H1 (cell line): ENCODE results near the gene STK40. TPM values are rescaled to one million over a fixed set of nuclear protein-coding genes. Genes with fewer than 3 reads are reported as not detected.

ENCODE experiments used
- polyA plus RNA-seq, 7 experiments: library from polyadenylated mRNA; depleted of rRNA in 3 of 7; stranded (reverse) in 5 of 7; unstranded in 2 of 7; fragments of >200 nt in 5 of 7; fragments of 200-250 nt in 2 of 7; gene quantifications; 1 replicate in 5 of 7; 2 replicates in 1 of 7; 4 replicates in 1 of 7; pipeline versions ENCODE4 v1.2.1 to v1.2.3, GENCODE V29; 2011 to 2013; ENCODE audit warnings: missing spikeins in 2 of 7, mixed read lengths in 2 of 7
- small RNA-seq: library from polyadenylated mRNA; stranded (forward); fragments of <200 nt; extraction: miRNeasy Mini kit (QIAGEN cat#:217004); gene quantifications from one replicate; pipeline ENCODE3, GENCODE V24; 2013; ENCODE audit not compliant: insufficient read depth
- total RNA-seq: library from RNA; stranded (reverse); fragmentation: NEBNext Ultra II Directional; extraction: Animal tissue kit (Norgen Biotek cat#: 25700); gene quantifications from 2 replicates; pipeline ENCODE4 v1.2.1, GENCODE V29; 2021

STK40 gene
- total and polyA plus RNA-seq, 2 of the 8 experiments (the other 6 are each of a cell fraction or from before 2014, with no cell fraction given) = 13.6 to 28.6 TPM

Small RNAs within 50 kb of the gene (small RNA-seq; reads per million reads assigned to genes)
- gene RNU4-27P (not detected), gene SNORA63C (not detected)

Other genes with a start within 250 kb of the STK40 start
- gene TRAPPC3, start 236.4 kb downstream of the STK40 start, total RNA-seq = 42.0 and 47.8 TPM in 2 replicates
- gene TRAPPC3, start 236.4 kb downstream of the STK40 start, polyA plus RNA-seq (2011; rRNA removed) = 36.1 and 51.0 TPM in 2 replicates
- 52.4 and 55.1 TPM in 2 replicates for gene MAP7D1, start 229.8 kb downstream of the STK40 start, total RNA-seq
- gene MAP7D1, start 229.8 kb downstream of the STK40 start, polyA plus RNA-seq (2011; rRNA removed) = 18.2 and 24.8 TPM in 2 replicates
- 183 TPM in 2 replicates for gene THRAP3, start 161.5 kb downstream of the STK40 start, total RNA-seq
- 36.0 and 40.2 TPM in 2 replicates for gene THRAP3, start 161.5 kb downstream of the STK40 start, polyA plus RNA-seq (2011; rRNA removed)
- 8.6 and 9.8 TPM in 2 replicates for gene SH3D21, start 79.6 kb downstream of the STK40 start, total RNA-seq
- 3.4 and 5.1 TPM in 2 replicates for gene SH3D21, start 79.6 kb downstream of the STK40 start, polyA plus RNA-seq (2011; rRNA removed)
- 10.0 and 10.3 TPM in 2 replicates for gene EVA1B, start 62.3 kb downstream of the STK40 start, total RNA-seq
- 19.9 and 23.8 TPM in 2 replicates for gene EVA1B, start 62.3 kb downstream of the STK40 start, polyA plus RNA-seq (2011; rRNA removed)
- 59.1 and 59.5 TPM in 2 replicates for gene LSM10, start 12.0 kb upstream of the STK40 start, total RNA-seq
- 127 and 140 TPM in 2 replicates for gene LSM10, start 12.0 kb upstream of the STK40 start, polyA plus RNA-seq (2011; rRNA removed)
- 1.4 and 1.8 TPM in 2 replicates for gene OSCP1, start 64.5 kb upstream of the STK40 start, total RNA-seq
- gene OSCP1, start 64.5 kb upstream of the STK40 start, polyA plus RNA-seq (2011; rRNA removed) = 3.2 and 3.3 TPM in 2 replicates
- gene MRPS15, start 78.5 kb upstream of the STK40 start, total RNA-seq = 129 and 130 TPM in 2 replicates
- gene MRPS15, start 78.5 kb upstream of the STK40 start, polyA plus RNA-seq (2011; rRNA removed) = 53.0 and 53.6 TPM in 2 replicates
- gene CSF3R, start 97.0 kb upstream of the STK40 start, total RNA-seq = not detected in 2 replicates
- not detected in 2 replicates for gene CSF3R, start 97.0 kb upstream of the STK40 start, polyA plus RNA-seq (2011; rRNA removed)